Mucosa of descending colon (tissue), 3 donors: ENCODE measurements around the gene GADD45A. TPM values are rescaled to one million over a fixed set of nuclear protein-coding genes. Genes with fewer than 3 reads are reported as not detected.
A peak's percentile ranks its signal among the peaks of the same experiment; 100 is the strongest.

Experiments used
- ATAC-seq: fragments of 200-7000 bp; cut with Tn5 transposase; one replicate; pipeline ENCODE4 v1.9.1; 2020; ENCODE audit warnings: mild to moderate bottlenecking, moderate library complexity
- DNase-seq, 3 donors: peaks; one replicate each; pipeline ENCODE4 v3.0.0-alpha.2; 2020
- H3K36me3 ChIP-seq: fragments of 200-600 bp; one replicate; pipeline ENCODE4 v1.8.0; 2021; ENCODE audit warnings: low read depth, mild to moderate bottlenecking
- H3K4me1 ChIP-seq: fragments of 200-600 bp; one replicate; pipeline ENCODE4 v1.8.0; 2021; ENCODE audit warnings: low read depth, mild to moderate bottlenecking
- H3K4me3 ChIP-seq: fragments of 200-600 bp; one replicate; pipeline ENCODE4 v1.8.0; 2021; ENCODE audit warnings: mild to moderate bottlenecking
- H3K9me3 ChIP-seq: fragments of 200-600 bp; one replicate; pipeline ENCODE4 v1.8.0; 2021; ENCODE audit warnings: mild to moderate bottlenecking
- intact Hi-C, 2 donors: fragments of 100-400 bp; cut with DNase I in 1 of 2; cut with micrococcal nuclease in 1 of 2; formaldehyde crosslinking; loops; one replicate each; pipeline versions ENCODE4 v1.11.0 to v1.11.1; 2022; cut with DNase I, micrococcal nuclease
- total RNA-seq, 3 donors: library from RNA; stranded (reverse); fragmentation: NEBNext Ultra II Directional in 2 of 3; extraction: Animal tissue kit (Norgen Biotek cat#: 25700) in 2 of 3; gene quantifications; one replicate each; pipeline versions ENCODE4 v1.2.1 to v1.2.4, GENCODE V29; 2021 to 2023
- TF ChIP-seq, protein P1 (sequence below): fragments of 200-600 bp; IDR thresholded peaks from one replicate; pipeline ENCODE4 v1.8.0; 2022; ENCODE audit warnings: antibody characterized with exemption, mild to moderate bottlenecking
- donor health status: DM: no; HTN: no; CAD: no; lungs with moderate emphysema.
- donor health status: DM: no; HTN: no; CAD: no.
- donor health status: DM: no; HTN: yes; CAD: no.

GADD45A gene
- total RNA-seq, 3 donors from 2014 or later = 19.5 to 40.3 (median 27.1) TPM

DNA sequence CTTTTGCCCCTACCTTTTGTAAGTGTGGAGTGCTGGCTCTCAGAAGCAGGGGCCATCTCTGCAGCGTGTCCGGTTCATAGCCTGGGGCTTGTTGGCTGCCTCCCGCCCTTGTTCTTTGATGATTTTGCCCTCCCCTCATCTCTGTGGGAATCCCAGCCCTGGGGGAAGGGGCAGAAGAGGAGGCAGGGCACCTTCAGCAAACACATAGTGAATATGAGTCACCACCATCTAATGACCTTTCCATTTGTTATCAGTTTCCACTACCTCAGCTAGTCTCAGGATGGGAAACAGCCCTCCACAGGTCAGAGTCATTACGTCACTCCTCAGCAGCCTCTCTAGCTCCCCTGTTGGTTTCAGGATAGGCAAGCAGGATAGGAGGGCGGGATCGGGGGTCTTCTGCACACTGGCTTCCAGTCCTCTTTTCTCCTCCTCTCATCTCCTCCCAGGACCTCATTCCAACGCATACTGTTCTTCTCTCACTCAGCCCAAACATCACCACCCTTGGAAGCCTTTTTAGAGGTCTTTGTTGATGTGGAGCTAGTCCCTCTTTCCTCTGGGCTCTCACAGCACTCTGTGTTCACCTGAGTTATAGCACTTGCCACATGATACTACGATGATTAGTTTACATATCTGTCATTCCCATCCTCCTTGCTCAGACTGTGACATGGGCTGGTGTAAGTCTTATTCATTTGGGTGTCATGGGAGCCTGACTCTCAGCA, 15.8 kb downstream of the GADD45A start:
- DNase-seq (no peak), ATAC-seq (peak; percentile 66)
- intact Hi-C loops = no loop called here
- Histone ChIP-seq H3K4me1 (no peaks in the 10 kb centered on the region), H3K36me3 (no peaks in the 10 kb centered on the region), H3K9me3 (no peaks in the 10 kb centered on the region), H3K4me3 (no peak overlapping the region)
- TF ChIP-seq, protein P1, sequence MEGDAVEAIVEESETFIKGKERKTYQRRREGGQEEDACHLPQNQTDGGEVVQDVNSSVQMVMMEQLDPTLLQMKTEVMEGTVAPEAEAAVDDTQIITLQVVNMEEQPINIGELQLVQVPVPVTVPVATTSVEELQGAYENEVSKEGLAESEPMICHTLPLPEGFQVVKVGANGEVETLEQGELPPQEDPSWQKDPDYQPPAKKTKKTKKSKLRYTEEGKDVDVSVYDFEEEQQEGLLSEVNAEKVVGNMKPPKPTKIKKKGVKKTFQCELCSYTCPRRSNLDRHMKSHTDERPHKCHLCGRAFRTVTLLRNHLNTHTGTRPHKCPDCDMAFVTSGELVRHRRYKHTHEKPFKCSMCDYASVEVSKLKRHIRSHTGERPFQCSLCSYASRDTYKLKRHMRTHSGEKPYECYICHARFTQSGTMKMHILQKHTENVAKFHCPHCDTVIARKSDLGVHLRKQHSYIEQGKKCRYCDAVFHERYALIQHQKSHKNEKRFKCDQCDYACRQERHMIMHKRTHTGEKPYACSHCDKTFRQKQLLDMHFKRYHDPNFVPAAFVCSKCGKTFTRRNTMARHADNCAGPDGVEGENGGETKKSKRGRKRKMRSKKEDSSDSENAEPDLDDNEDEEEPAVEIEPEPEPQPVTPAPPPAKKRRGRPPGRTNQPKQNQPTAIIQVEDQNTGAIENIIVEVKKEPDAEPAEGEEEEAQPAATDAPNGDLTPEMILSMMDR = no peak

DNA sequence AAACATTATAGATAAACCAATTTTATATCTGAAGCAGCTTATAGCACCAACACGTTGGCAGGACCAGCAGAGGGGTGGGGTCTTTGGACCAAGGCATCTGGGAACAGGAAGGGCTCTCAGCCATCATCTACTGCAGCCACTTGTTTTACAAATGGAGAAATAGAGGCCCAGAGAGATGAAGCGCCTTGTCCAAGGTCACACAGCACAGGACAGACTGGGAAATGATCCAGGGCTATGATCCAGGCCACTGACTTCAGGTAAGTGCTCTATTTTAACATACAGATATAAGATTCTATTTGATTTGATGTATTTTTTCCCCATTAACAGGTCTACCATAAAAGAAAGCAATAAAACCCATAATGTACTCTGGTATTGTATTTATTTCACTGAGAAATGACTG, 16.9 kb downstream of the GADD45A start:
- Histone ChIP-seq H3K4me3 (no peak overlapping the region), H3K4me1 (no peaks in the 10 kb centered on the region), H3K36me3 (no peaks in the 10 kb centered on the region), H3K9me3 (no peaks in the 10 kb centered on the region)
- ATAC-seq = no peak
- intact Hi-C loops = no loop called here
- TF ChIP-seq, protein P1 = no peak
- DNase-seq = no peak

DNA sequence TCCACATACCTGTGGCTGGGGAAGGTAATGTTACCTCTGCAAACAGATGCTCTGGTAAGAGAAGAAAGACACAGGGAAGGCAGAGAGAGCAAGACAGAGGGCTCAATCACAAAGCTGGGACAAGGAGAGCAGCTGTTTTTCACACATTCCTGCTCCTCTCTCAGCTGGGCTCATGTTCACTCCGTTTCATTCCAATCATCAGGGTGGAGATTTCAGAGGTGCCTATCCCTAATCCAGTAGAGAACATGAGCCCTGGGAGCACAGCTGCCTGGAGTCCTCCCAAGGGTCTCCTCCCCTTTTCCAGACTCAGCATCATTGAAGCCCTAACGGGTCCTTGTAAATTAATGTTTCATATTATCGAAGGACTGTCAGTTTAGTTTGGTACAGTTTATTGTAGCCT, 19.4 kb downstream of the GADD45A start:
- peaks cover 12% of the 10 kb centered on the region for H3K4me1 ChIP-seq
- TF ChIP-seq, protein P1 = no peak
- no peaks in the 10 kb centered on the region for H3K36me3 ChIP-seq
- DNase-seq (no peak), ATAC-seq (no peak)
- no peaks in the 10 kb centered on the region for H3K9me3 ChIP-seq
- no peak overlapping the region for H3K4me3 ChIP-seq
- intact Hi-C loops = no loop called here

DNA sequence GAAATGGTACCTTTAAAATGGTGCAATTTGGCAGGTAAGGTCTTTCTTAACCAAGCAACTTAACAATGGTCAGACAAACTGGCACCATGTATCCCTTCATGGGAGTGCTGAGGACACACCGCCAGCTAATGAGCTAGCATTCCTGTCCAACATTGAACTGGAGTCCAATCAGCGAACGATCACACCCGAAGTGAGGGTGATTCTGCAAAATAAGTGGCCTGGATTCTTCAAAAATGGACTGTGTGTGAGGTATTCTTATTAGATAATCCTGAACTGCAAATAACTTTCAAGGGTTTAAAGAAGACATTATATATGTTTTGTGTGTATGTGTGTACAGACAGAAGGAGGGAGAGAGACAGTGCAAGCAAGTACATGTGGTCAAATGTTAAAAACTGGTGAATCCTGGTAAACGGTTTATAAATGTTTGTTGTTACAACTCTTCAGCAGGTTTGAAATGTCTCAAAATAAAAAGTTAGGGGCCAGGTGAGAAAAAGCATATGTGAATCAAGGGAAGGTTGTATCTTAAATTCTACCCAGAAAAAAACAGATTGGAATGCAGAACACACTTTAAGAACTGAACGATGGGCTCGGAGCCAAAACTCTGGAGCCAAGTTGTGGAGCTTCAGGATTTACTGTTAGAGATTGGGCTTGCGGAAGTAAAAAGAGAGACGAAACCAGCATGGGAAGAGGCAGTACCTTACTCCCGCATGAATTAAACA, 20.9 kb downstream of the GADD45A start:
- DNase-seq (no peak), ATAC-seq (no peak)
- Histone ChIP-seq H3K4me1 (peaks cover 20% of the 10 kb centered on the region), H3K4me3 (no peak overlapping the region), H3K9me3 (no peaks in the 10 kb centered on the region), H3K36me3 (no peaks in the 10 kb centered on the region)
- TF ChIP-seq, protein P1 = no peak
- intact Hi-C loops = no loop called here

DNA sequence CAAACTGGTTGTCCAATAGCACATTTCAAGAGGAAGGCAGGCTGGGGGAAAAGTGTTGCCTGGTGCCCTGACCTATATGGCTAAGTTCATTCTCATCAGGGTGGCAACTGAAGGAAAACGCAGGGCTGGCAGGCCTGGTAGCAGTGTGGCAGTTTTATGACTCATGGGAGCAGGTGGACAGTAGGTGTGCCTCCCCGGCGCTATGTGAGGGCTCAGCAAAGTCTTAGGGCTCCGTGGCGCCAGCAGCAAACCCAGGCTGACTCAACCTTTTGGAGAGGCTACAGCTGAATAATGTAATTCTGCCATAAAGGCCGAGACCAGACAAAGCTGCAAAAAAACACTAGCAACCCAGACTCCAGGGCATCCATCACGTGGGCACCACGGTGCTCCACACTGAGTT, 23.6 kb downstream of the GADD45A start:
- H3K4me1 ChIP-seq = peaks cover 46% of the 10 kb centered on the region
- no peaks in the 10 kb centered on the region for H3K36me3 ChIP-seq
- no peak overlapping the region for H3K4me3 ChIP-seq
- DNase-seq (peak; percentile 57 to 80 (median 68)), ATAC-seq (peak; percentile 84)
- intact Hi-C loops = no loop called here
- TF ChIP-seq, protein P1 = no peak
- no peaks in the 10 kb centered on the region for H3K9me3 ChIP-seq
